Stimulated activated naive CD8-positive, alpha-beta T cell treated with anti-CD3 and anti-CD28 coated beads, Interleukin-15, Interleukin-2, amounts not matched to agents 100 ng/mL and 50 ng/mL, for 24 hours (primary cell): ENCODE data around the gene IFI44.

ENCODE experiments used
- H3K27ac Mint-ChIP-seq: one replicate; pipeline ENCODE4 v1.8.0; 2021; ENCODE audit warnings: mild to moderate bottlenecking, mixed read lengths
- H3K27me3 Mint-ChIP-seq: one replicate; pipeline ENCODE4 v1.8.0; 2021; ENCODE audit warnings: mixed read lengths
- H3K36me3 Mint-ChIP-seq: one replicate; pipeline ENCODE4 v1.8.0; 2021; ENCODE audit warnings: low read depth, mixed read lengths
- H3K4me1 Mint-ChIP-seq: one replicate; pipeline ENCODE4 v1.8.0; 2021; ENCODE audit warnings: low read depth, mixed read lengths
- H3K4me3 Mint-ChIP-seq: one replicate; pipeline ENCODE4 v1.8.0; 2021; ENCODE audit warnings: mild to moderate bottlenecking, mixed read lengths
- H3K9me3 Mint-ChIP-seq: one replicate; pipeline ENCODE4 v1.8.0; 2021; ENCODE audit warnings: mixed read lengths

The IFI44 gene

DNA sequence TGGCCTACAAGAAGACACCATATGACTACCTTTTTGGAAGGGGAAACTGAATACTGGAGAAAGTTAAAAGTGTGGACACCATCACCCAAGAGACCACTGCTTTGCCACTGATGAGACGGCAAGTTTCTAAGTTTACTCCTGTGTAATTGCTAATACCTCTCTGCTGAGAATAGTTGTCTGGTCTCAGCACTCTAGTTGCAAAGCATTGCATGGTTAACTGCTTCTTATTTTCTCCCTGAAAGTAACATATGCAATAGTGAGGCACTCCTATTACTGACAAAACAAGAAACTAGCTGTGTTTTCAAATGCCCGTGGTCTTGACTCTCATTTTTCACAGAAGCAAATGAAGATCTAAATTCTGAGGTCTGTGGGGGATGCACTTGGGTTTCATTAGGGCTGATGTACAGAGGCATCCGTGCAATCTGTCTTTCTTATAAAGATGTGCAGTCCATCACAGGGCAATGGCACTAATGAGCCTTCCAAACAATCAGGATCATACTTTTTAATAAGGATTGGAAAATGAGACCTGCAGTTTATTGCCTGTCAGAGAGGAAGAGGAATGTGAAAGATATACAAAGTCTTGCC is 62.9 kb downstream of the IFI44 start:
- Mint-ChIP-seq H3K27me3 (no peaks in the 10 kb centered on the region), H3K4me1 (no peaks in the 10 kb centered on the region), H3K36me3 (no peaks in the 10 kb centered on the region), H3K27ac (no peak overlapping the region), H3K9me3 (no peaks in the 10 kb centered on the region), H3K4me3 (no peak overlapping the region)

DNA sequence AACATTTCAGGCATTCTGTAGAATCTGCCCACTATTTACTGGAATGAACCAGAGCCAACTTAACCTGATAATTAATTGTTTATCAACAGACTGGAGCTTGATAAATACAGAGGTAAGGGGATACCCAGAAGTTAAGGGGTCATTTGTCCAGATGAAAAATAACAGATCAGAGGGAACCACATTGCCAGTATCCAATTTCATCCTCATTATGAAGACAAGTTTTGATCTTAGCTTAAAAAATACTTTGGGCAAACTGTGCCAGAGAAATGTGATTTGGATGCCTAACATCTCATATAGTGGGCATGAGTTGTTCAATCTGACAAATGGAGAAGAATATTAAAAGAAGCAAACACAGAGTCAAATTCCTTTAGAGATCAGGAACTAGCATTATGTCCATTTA is 63.7 kb downstream of the IFI44 start:
- no peak overlapping the region for H3K27ac Mint-ChIP-seq
- no peak overlapping the region for H3K4me3 Mint-ChIP-seq
- no peaks in the 10 kb centered on the region for H3K36me3 Mint-ChIP-seq
- no peaks in the 10 kb centered on the region for H3K27me3 Mint-ChIP-seq
- no peaks in the 10 kb centered on the region for H3K4me1 Mint-ChIP-seq
- no peaks in the 10 kb centered on the region for H3K9me3 Mint-ChIP-seq
